ENCODE data around the gene PTPRJ. TPM values are rescaled to one million over a fixed set of nuclear protein-coding genes. Genes with fewer than 3 reads are reported as not detected.

The PTPRJ gene
- 20.4 and 27.2 TPM in 2 replicates for total RNA-seq

DNA sequence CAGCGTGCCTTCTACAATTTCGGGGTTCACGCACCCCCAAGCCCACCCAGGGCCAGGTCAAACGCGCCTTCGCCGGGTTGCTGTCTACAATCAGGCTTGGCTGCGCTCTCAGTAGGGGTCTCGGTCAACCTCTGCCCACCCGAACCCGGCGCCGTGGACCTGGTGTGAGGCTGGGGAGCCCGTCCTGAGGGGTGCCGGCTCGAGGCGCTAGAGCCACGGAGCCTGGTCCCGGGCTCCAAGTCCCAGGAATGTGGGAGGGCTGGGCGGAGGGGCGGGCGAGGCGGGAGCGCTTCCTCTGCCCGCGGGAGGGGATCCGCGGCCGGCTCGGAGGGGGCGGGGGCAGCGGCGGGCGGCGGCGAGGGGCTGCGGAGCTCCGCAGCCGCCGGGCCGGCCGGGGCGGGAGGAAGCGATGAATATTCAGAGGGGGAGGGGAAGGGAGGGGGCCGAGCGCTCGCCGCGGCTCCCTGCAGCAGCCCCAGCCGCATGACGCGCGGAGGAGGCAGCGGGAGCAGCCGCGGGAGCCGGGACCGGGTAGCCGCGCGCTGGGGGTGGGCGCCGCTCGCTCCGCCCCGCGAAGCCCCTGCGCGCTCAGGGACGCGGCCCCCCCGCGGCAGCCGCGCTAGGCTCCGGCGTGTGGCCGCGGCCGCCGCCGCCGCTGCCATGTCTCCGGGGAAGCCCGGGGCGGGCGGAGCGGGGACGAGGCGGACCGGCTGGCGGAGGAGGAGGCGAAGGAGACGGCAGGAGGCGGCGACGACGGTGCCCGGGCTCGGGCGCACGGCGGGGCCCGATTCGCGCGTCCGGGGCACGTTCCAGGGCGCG lies at the start of gene PTPRJ:
Gene PTPRJ, plus strand, starts transcription at position 472 of the 819 bp plus-strand sequence. CDS start 354 bp downstream, outside the sequence.

DNA sequence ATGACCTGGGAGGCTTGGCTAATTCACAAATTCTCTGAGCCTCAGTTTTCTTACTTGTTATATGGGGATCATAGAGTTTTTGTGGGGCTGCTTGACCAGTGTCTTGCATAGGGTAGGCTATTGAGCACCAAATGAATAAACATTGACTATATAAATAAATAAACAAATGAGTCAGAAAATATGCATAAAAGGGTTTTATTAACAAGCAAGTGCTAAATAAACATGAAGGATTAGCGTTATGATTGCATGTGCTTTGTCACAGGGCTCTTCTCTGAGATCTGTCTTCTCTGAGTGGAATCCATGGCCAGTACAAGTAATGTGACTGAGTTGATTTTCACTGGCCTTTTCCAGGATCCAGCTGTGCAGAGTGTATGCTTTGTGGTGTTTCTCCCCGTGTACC lies 236.2 kb downstream of the PTPRJ start, which contains the start of gene OR4B1:
Gene OR4B1, plus strand, starts transcription at position 301 of the 400 bp plus-strand sequence. Its CDS starts 0 bp downstream, at position 301.

Small RNA genes within 50 kb of the gene (small RNA-seq; reads per million reads assigned to genes)
- gene MIR3161, result not detected

Other genes with a start within 250 kb of the PTPRJ start
- gene FNBP4, start 213.2 kb upstream of the PTPRJ start, total RNA-seq, result 54.8 and 109 TPM in 2 replicates
- gene NUP160, start 132.2 kb upstream of the PTPRJ start, total RNA-seq, result 28.7 and 35.6 TPM in 2 replicates
- gene OR4B1, start 236.3 kb downstream of the PTPRJ start, total RNA-seq, result not detected in 2 replicates